Central memory CD8-positive, alpha-beta T cell (primary cell): ENCODE results near the gene ZNF217.
"Not testable (repeated sequence)": the region's sequence is repeated elsewhere in the genome, so short reads cannot be mapped to it uniquely, and the experiment has no call there.

ENCODE experiments used
- ATAC-seq: fragments of 150-1000 bp; cut with Tn5 transposase; replicated peaks from 2 replicates; pipeline ENCODE4 v1.10.0; 2022; ENCODE audit warnings: mild to moderate bottlenecking, moderate FRiP score, moderate number of reproducible peaks; ENCODE audit not compliant: poor library complexity, severe bottlenecking; ENCODE audit errors: extremely low read depth
- DNase-seq, 2 donors: peaks; one replicate each; pipeline ENCODE4 v3.0.0; 2021; ENCODE audit warnings: low spot score in 2 of 2
- H3K27ac Mint-ChIP-seq: one replicate; pipeline ENCODE4 v1.8.0; 2022; ENCODE audit warnings: low read depth, mild to moderate bottlenecking, moderate library complexity, mixed read lengths
- H3K27me3 Mint-ChIP-seq: one replicate; pipeline ENCODE4 v1.8.0; 2022; ENCODE audit warnings: mixed read lengths
- H3K36me3 Mint-ChIP-seq: one replicate; pipeline ENCODE4 v1.8.0; 2022; ENCODE audit warnings: mild to moderate bottlenecking, moderate library complexity, mixed read lengths; ENCODE audit not compliant: insufficient read depth
- H3K4me1 Mint-ChIP-seq: one replicate; pipeline ENCODE4 v1.8.0; 2022; ENCODE audit warnings: mixed read lengths
- H3K4me3 Mint-ChIP-seq: one replicate; pipeline ENCODE4 v1.8.0; 2022; ENCODE audit warnings: mild to moderate bottlenecking, moderate library complexity, mixed read lengths
- H3K9me3 Mint-ChIP-seq: one replicate; pipeline ENCODE4 v1.8.0; 2022; ENCODE audit warnings: mixed read lengths

Gene ZNF217

GRCh38 chr20:53536382-53536781 is 57.3 kb downstream of the ZNF217 start:
- not testable (repeated sequence) for H3K27me3 Mint-ChIP-seq, H3K9me3 Mint-ChIP-seq, H3K27ac Mint-ChIP-seq, H3K4me1 Mint-ChIP-seq, ATAC-seq, H3K4me3 Mint-ChIP-seq, H3K36me3 Mint-ChIP-seq, DNase-seq

GRCh38 chr20:53535878-53536277 is 57.8 kb downstream of the ZNF217 start:
- ATAC-seq: no peak

GRCh38 chr20:53534037-53534436 is 59.6 kb downstream of the ZNF217 start:
- H3K27ac Mint-ChIP-seq: peak overlapping the region; percentile 11
- H3K4me3 Mint-ChIP-seq: no peak overlapping the region
- no peaks in the 10 kb centered on the region for H3K4me1 Mint-ChIP-seq
- peaks cover 2% of the 10 kb centered on the region for H3K36me3 Mint-ChIP-seq
- H3K9me3 Mint-ChIP-seq: no peaks in the 10 kb centered on the region
- DNase-seq: no peak
- no peak for ATAC-seq
- H3K27me3 Mint-ChIP-seq: no peaks in the 10 kb centered on the region

More at GRCh38 chr20:53535878-53536277, 57.8 kb downstream of the ZNF217 start:
- DNase-seq: no peak
- Mint-ChIP-seq H3K4me3 (no peak overlapping the region), H3K27ac (no peak overlapping the region), H3K36me3 (peaks cover 2% of the 10 kb centered on the region), H3K4me1 (no peaks in the 10 kb centered on the region), H3K27me3 (no peaks in the 10 kb centered on the region), H3K9me3 (no peaks in the 10 kb centered on the region)

GRCh38 chr20:53533500-53533899 is 60.1 kb downstream of the ZNF217 start:
- Mint-ChIP-seq H3K4me1 (no peaks in the 10 kb centered on the region), H3K9me3 (no peaks in the 10 kb centered on the region), H3K36me3 (peaks cover 2% of the 10 kb centered on the region), H3K27ac (peak overlapping the region; percentile 11), H3K27me3 (no peaks in the 10 kb centered on the region), H3K4me3 (no peak overlapping the region)
- ATAC-seq (no peak), DNase-seq (no peak)

GRCh38 chr20:53532654-53533312 is 60.9 kb downstream of the ZNF217 start:
- H3K4me1 Mint-ChIP-seq, H3K27ac Mint-ChIP-seq, H3K27me3 Mint-ChIP-seq, H3K4me3 Mint-ChIP-seq, H3K36me3 Mint-ChIP-seq, ATAC-seq, DNase-seq, H3K9me3 Mint-ChIP-seq: not testable (repeated sequence)

- Mint-ChIP-seq H3K4me1 (no peaks in the 10 kb centered on the region), H3K27me3 (no peaks in the 10 kb centered on the region), H3K36me3 (no peaks in the 10 kb centered on the region), H3K4me3 (no peak overlapping the region), H3K9me3 (no peaks in the 10 kb centered on the region), H3K27ac (no peak overlapping the region)
- ATAC-seq (no peak), DNase-seq (no peak)
Observed at GRCh38 chr20:53530440-53530839, 63.2 kb downstream of the ZNF217 start.

GRCh38 chr20:53529658-53530057 is 64.0 kb downstream of the ZNF217 start:
- H3K4me1 Mint-ChIP-seq: no peaks in the 10 kb centered on the region
- H3K9me3 Mint-ChIP-seq: no peaks in the 10 kb centered on the region
- no peak overlapping the region for H3K27ac Mint-ChIP-seq
- no peak for DNase-seq
- H3K36me3 Mint-ChIP-seq: no peaks in the 10 kb centered on the region
- no peak for ATAC-seq
- no peaks in the 10 kb centered on the region for H3K27me3 Mint-ChIP-seq
- no peak overlapping the region for H3K4me3 Mint-ChIP-seq

GRCh38 chr20:53527196-53527595 is 66.4 kb downstream of the ZNF217 start:
- ATAC-seq: no peak
- H3K4me3 Mint-ChIP-seq: no peak overlapping the region
- no peaks in the 10 kb centered on the region for H3K9me3 Mint-ChIP-seq
- no peaks in the 10 kb centered on the region for H3K27me3 Mint-ChIP-seq
- H3K4me1 Mint-ChIP-seq: no peaks in the 10 kb centered on the region
- DNase-seq: no peak
- H3K27ac Mint-ChIP-seq: no peak overlapping the region
- no peaks in the 10 kb centered on the region for H3K36me3 Mint-ChIP-seq

- H3K4me3 Mint-ChIP-seq: no peak overlapping the region
- H3K27me3 Mint-ChIP-seq: no peaks in the 10 kb centered on the region
- ATAC-seq (no peak), DNase-seq (no peak)
- no peaks in the 10 kb centered on the region for H3K4me1 Mint-ChIP-seq
- H3K9me3 Mint-ChIP-seq: no peaks in the 10 kb centered on the region
- no peak overlapping the region for H3K27ac Mint-ChIP-seq
- no peaks in the 10 kb centered on the region for H3K36me3 Mint-ChIP-seq
Observed at GRCh38 chr20:53524589-53525312, 68.9 kb downstream of the ZNF217 start.

GRCh38 chr20:53523615-53524014 is 70.0 kb downstream of the ZNF217 start:
- ATAC-seq, H3K9me3 Mint-ChIP-seq, DNase-seq, H3K27ac Mint-ChIP-seq, H3K36me3 Mint-ChIP-seq, H3K27me3 Mint-ChIP-seq, H3K4me1 Mint-ChIP-seq, H3K4me3 Mint-ChIP-seq: not testable (repeated sequence)

- Mint-ChIP-seq H3K9me3 (no peaks in the 10 kb centered on the region), H3K27me3 (peaks cover 2% of the 10 kb centered on the region), H3K27ac (no peak overlapping the region), H3K4me1 (no peaks in the 10 kb centered on the region), H3K4me3 (no peak overlapping the region), H3K36me3 (no peaks in the 10 kb centered on the region)
- DNase-seq (no peak), ATAC-seq (no peak)
Observed at GRCh38 chr20:53522696-53523095, 70.9 kb downstream of the ZNF217 start.

GRCh38 chr20:53522026-53522425 is 71.6 kb downstream of the ZNF217 start:
- H3K9me3 Mint-ChIP-seq: no peaks in the 10 kb centered on the region
- H3K27ac Mint-ChIP-seq: no peak overlapping the region
- ATAC-seq: no peak

GRCh38 chr20:53521421-53521820 is 72.2 kb downstream of the ZNF217 start:
- not testable (repeated sequence) for H3K4me1 Mint-ChIP-seq, H3K9me3 Mint-ChIP-seq, ATAC-seq, H3K27ac Mint-ChIP-seq, H3K36me3 Mint-ChIP-seq, H3K4me3 Mint-ChIP-seq, DNase-seq
- H3K27me3 Mint-ChIP-seq: peaks cover 12% of the 10 kb centered on the region

More at GRCh38 chr20:53522026-53522425, 71.6 kb downstream of the ZNF217 start:
- H3K4me1 Mint-ChIP-seq: no peaks in the 10 kb centered on the region
- peaks cover 9% of the 10 kb centered on the region for H3K27me3 Mint-ChIP-seq
- no peak for DNase-seq
- no peak overlapping the region for H3K4me3 Mint-ChIP-seq
- no peaks in the 10 kb centered on the region for H3K36me3 Mint-ChIP-seq
